ENCODE data around the gene SLIT3.

Gene SLIT3

DNA sequence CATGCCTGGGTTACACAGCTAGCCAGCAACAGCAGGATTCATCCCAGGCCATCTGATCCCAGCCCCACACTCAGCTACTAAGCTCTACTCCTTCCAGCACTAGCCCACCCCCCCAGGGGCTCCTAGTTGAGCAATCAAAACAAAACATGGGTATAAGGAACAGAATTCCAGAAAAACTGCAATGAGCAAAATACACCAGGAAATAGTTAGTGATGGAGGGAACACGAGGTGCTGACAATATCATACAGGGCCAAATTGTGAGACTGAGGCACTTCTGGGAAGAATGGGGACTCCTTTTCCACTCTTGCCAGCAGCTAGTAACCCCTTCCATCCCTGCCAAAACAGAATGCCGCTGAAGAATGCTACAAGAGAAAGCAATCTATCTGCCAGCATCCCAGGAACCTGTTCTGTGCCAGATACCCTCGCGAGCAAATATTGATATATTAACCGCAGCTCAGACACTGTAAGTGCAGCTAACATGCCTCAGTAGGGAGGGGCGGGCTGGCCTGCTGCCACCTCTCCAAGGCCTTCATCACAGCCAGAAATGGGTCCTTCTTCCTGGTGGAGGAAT lies 161.4 kb downstream of the SLIT3 start:
- TF ChIP-seq, protein P1, sequence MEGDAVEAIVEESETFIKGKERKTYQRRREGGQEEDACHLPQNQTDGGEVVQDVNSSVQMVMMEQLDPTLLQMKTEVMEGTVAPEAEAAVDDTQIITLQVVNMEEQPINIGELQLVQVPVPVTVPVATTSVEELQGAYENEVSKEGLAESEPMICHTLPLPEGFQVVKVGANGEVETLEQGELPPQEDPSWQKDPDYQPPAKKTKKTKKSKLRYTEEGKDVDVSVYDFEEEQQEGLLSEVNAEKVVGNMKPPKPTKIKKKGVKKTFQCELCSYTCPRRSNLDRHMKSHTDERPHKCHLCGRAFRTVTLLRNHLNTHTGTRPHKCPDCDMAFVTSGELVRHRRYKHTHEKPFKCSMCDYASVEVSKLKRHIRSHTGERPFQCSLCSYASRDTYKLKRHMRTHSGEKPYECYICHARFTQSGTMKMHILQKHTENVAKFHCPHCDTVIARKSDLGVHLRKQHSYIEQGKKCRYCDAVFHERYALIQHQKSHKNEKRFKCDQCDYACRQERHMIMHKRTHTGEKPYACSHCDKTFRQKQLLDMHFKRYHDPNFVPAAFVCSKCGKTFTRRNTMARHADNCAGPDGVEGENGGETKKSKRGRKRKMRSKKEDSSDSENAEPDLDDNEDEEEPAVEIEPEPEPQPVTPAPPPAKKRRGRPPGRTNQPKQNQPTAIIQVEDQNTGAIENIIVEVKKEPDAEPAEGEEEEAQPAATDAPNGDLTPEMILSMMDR (IDR thresholded peaks at IDR 0.05; ENCODE audit: control insufficient read depth, extremely low read depth, insufficient read depth), result no peak
- no peak overlapping the region for H3K4me3 ChIP-seq (ENCODE audit: low read depth, low read length)
- peak; percentile 59 for DNase-seq (ENCODE audit: low read depth)

DNA sequence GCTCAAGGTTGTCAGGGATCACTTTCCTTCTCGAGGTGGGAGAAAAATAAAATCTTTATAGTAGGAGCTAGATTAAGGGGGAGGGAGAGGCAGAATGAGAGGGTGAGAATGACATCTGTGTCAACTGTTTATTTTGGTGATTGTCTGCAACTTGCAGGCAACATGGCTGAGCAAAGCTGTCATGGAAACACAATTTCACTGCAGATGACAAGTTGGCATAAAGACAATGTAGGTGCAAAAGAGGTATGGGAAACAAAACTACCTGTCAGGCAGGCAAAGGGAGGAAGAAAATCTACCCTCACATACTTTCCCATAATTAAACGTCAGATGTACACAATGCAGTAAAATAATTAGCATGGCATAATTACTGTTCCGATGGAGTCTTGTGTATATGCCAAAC lies 167.4 kb downstream of the SLIT3 start:
- DNase-seq (ENCODE audit: low read depth), result no peak
- TF ChIP-seq, protein P1 (IDR thresholded peaks at IDR 0.05; ENCODE audit: control insufficient read depth, extremely low read depth, insufficient read depth), result no peak
- no peak overlapping the region for H3K4me3 ChIP-seq (ENCODE audit: low read depth, low read length)

- DNase-seq (ENCODE audit: low read depth), result no peak
- TF ChIP-seq, protein P1 (IDR thresholded peaks at IDR 0.05; ENCODE audit: control insufficient read depth, extremely low read depth, insufficient read depth), result no peak
Observed at GRCh38 chr5:169132302-169132660, 168.7 kb downstream of the SLIT3 start.

DNA sequence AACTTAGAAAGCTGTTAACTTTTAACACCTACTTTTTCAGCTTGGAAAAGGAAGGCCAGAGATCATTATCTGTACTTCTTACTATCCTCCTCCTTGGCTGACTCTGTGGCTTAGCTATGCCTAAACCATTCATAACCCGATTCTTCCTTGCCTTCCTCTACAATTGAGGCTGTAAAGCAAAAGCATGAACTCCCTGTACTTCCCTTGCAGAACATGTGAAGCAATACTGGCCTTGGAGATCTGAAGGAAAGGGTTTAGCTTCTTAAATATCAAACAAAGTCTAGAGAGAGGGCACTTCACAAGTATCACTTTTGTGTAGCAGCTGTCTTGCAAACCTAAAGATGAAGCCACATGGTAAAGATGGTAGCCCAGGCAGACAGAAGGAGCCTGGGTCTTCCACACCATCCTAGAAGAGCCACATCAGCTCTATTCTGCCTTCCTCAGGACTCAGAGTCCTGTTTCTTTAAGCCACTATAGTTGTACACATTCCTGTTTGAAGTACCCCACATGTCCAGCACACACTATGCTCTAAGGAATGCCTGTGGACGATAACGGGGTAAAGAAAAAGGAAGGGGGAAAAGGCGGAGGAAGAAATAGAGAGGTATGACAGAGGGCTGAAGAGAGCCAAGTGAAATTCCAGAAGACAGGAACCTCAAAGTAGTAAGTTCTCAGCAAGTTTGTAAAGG lies 169.2 kb downstream of the SLIT3 start:
- TF ChIP-seq, protein P1 (IDR thresholded peaks at IDR 0.05; ENCODE audit: control insufficient read depth, extremely low read depth, insufficient read depth), result no peak
- no peak for DNase-seq (ENCODE audit: low read depth)
- no peak overlapping the region for H3K4me3 ChIP-seq (ENCODE audit: low read depth, low read length)

More at GRCh38 chr5:169132302-169132660, 168.7 kb downstream of the SLIT3 start:
- H3K4me3 ChIP-seq (ENCODE audit: low read depth, low read length), result no peak overlapping the region

DNA sequence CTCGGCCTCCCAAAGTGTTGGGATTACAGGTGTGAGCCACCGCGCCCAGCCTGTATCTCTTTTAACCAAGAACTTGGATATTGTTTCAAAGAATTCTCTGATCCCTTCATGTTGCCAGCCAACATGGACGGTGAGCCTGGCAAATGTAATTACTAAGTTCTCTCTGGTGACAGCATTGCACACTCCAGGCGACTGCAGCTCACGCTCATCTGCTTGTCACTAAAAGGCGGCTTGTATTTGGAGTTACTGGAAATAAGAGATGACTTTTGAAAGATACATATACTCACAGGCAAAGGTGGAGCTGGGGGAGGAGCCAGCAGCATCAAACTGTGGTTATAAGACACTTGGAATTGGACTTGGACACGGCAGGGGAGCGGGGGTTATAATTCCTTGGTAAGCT lies 172.3 kb downstream of the SLIT3 start:
- no peak overlapping the region for H3K4me3 ChIP-seq (ENCODE audit: low read depth, low read length)
- DNase-seq (ENCODE audit: low read depth), result no peak
- TF ChIP-seq, protein P1 (IDR thresholded peaks at IDR 0.05; ENCODE audit: control insufficient read depth, extremely low read depth, insufficient read depth), result no peak

GRCh38 chr5:169127431-169127830 lies 173.5 kb downstream of the SLIT3 start:
- no peak overlapping the region for H3K4me3 ChIP-seq (ENCODE audit: low read depth, low read length)
- TF ChIP-seq, protein P1 (IDR thresholded peaks at IDR 0.05; ENCODE audit: control insufficient read depth, extremely low read depth, insufficient read depth), result no peak
- no peak for DNase-seq (ENCODE audit: low read depth)
